HL-60 (cell line): Measurements from ENCODE around the gene DMRTC2.
"Not testable (repeated sequence)": the region's sequence is repeated elsewhere in the genome, so short reads cannot be mapped to it uniquely, and the experiment has no call there.

Experiments used
- DNase-seq, 2 experiments: peaks; one replicate each; pipeline ENCODE4 v3.0.0-alpha.2; 2010 to 2020; ENCODE audit warnings: low read depth in 1 of 2, low spot score in 1 of 2
- H3K27ac ChIP-seq: fragments of 250-450 bp; sonication (Bioruptor Pico); replicated peaks from 2 replicates; pipeline ENCODE4 v1.5.1; 2020; ENCODE audit warnings: mild to moderate bottlenecking, moderate library complexity
- H3K27me3 ChIP-seq: fragments of 250-450 bp; sonication (Bioruptor Pico); 2 replicates; pipeline ENCODE4 v1.5.1; 2021; ENCODE audit warnings: mild to moderate bottlenecking, moderate library complexity; ENCODE audit not compliant: insufficient read depth, poor library complexity, severe bottlenecking
- H3K4me3 ChIP-seq: replicated peaks from 2 replicates; pipeline ENCODE4 v1.5.1; 2011; ENCODE audit warnings: mild to moderate bottlenecking, control low read depth, low read length; ENCODE audit not compliant: insufficient read depth
- GABPA ChIP-seq: IDR thresholded peaks from 2 replicates; pipeline ENCODE4 v1.6.1; 2012; ENCODE audit warnings: low read depth
- POLR2AphosphoS5 ChIP-seq: IDR thresholded peaks from 2 replicates; pipeline ENCODE4 v1.6.1; 2012; ENCODE audit warnings: low read depth
- SPI1 ChIP-seq: IDR thresholded peaks from 2 replicates; pipeline ENCODE4 v1.6.1; 2012; ENCODE audit warnings: low read depth, mild to moderate bottlenecking, borderline replicate concordance
- TF ChIP-seq, protein P1 (sequence below): IDR thresholded peaks from one replicate; pipeline ENCODE4 v1.5.1; 2011; ENCODE audit warnings: low read length, control low read depth, inconsistent platforms; ENCODE audit not compliant: insufficient read depth
- TF ChIP-seq, protein P2 (sequence below): IDR thresholded peaks from 2 replicates; pipeline ENCODE4 v1.6.1; 2012; ENCODE audit warnings: low read depth; ENCODE audit not compliant: insufficient replicate concordance

The DMRTC2 gene

DNA sequence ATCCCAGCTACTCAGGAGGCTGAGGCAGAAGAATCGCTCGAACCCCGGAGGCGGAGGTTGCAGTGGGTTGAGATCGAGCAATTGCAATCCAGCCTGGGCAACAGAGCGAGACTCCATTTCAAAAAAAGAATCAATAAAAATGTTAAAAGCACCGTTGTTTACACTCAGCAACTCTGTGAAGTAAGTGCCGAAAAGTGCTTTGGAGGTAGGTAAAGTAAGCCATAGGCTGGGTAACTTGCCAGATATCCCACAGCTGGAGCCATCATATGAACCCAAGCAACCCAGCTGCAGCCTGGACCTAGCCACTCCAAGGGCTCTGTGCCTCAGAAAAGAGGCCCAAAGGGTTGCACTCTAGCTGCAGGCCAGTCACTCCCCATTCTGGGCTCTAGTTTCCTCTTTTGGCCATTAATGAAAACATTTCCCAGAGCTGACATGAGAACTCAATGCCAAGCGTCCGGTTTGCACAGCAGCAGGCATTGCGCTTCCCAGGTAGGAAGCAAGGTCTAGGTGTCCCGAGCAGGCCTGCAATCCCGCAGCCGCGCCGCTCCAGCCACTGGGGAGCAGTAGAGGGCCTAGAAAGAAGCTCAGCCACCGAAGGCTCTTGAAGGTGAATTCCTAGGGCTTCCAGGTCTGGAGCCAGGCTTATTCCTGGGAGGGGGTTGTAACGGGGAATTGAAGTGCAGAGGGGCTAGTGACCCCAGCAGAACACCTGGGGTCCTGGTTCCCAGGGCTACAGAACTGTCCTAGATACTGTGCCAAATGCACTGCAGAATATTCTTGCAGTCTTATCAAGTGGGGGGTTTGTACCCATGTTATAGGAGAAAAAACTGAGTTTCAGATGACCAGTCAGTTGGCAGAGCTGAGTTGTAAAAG lies 28.2 kb downstream of the DMRTC2 start:
- Histone ChIP-seq H3K27me3 (no peaks in the 10 kb centered on the region), H3K27ac (peak overlapping the region; percentile 72), H3K4me3 (no peak overlapping the region)
- TF ChIP-seq, protein P1, sequence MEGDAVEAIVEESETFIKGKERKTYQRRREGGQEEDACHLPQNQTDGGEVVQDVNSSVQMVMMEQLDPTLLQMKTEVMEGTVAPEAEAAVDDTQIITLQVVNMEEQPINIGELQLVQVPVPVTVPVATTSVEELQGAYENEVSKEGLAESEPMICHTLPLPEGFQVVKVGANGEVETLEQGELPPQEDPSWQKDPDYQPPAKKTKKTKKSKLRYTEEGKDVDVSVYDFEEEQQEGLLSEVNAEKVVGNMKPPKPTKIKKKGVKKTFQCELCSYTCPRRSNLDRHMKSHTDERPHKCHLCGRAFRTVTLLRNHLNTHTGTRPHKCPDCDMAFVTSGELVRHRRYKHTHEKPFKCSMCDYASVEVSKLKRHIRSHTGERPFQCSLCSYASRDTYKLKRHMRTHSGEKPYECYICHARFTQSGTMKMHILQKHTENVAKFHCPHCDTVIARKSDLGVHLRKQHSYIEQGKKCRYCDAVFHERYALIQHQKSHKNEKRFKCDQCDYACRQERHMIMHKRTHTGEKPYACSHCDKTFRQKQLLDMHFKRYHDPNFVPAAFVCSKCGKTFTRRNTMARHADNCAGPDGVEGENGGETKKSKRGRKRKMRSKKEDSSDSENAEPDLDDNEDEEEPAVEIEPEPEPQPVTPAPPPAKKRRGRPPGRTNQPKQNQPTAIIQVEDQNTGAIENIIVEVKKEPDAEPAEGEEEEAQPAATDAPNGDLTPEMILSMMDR, result peak; percentile 16
- no peak for TF ChIP-seq SPI1
- peak; percentile 84 for TF ChIP-seq POLR2AphosphoS5
- DNase-seq, result peak in 1 of 2 experiments; percentile 89

- H3K27ac ChIP-seq, result peak overlapping the region; percentile 53; the same call in 1 of the 2 replicates
- DNase-seq, H3K4me3 ChIP-seq, H3K27me3 ChIP-seq: not testable (repeated sequence)
Measured at GRCh38 chr19:41875973-41876372, 31.1 kb downstream of the DMRTC2 start.

DNA sequence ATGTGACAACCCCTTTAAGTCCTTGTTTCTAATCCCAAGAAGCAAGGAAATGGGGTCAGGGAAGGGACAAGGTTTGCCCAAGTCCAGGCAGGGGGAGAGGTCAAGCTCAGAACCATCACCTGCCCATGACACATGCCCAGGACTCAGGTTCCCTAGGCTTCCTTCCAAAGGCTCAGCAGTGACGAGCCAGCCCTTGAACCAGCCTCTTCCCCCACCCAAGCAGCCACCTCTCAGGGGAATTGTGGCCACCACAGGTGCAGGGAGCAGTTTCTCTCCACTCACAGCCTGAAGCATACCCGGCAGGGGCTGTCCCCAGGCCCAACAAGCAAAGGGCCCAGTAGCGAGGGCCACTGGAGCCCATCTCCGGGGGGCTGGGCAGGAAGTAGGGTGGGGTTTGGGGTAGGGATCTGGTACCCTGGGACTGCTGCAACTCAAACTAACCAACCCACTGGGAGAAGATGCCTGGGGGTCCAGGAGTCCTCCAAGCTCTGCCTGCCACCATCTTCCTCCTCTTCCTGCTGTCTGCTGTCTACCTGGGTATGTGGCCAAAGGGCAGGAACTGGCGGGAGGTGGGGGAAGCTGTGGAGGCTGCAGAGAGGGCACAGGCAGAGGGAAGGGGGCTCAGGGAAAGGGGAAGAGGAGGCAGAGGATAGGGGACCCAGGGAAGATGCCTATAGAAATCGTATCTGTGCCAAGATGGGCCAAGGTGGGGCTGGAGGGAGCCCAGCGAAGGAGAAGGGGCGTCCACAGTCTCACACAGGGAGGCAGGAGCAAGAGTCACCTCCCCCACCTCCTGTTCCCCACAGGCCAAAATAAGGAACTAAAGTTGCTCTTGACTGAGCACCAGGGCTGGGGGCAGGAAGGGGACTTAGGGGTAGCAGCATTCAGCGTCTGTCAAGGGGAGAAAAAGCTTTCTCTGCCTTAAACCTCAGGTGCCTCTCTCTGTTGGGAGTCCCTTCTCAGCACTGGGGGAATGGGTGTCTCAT lies 32.3 kb downstream of the DMRTC2 start, which contains the start of gene CD79A:
CD79A (plus strand) TSS at position 433 of the 986 bp plus-strand sequence; CDS start at position 459, 26 bp downstream.
- TF ChIP-seq SPI1, result peak; percentile 23; the same call in 1 of the 2 replicates
- TF ChIP-seq, protein P2, sequence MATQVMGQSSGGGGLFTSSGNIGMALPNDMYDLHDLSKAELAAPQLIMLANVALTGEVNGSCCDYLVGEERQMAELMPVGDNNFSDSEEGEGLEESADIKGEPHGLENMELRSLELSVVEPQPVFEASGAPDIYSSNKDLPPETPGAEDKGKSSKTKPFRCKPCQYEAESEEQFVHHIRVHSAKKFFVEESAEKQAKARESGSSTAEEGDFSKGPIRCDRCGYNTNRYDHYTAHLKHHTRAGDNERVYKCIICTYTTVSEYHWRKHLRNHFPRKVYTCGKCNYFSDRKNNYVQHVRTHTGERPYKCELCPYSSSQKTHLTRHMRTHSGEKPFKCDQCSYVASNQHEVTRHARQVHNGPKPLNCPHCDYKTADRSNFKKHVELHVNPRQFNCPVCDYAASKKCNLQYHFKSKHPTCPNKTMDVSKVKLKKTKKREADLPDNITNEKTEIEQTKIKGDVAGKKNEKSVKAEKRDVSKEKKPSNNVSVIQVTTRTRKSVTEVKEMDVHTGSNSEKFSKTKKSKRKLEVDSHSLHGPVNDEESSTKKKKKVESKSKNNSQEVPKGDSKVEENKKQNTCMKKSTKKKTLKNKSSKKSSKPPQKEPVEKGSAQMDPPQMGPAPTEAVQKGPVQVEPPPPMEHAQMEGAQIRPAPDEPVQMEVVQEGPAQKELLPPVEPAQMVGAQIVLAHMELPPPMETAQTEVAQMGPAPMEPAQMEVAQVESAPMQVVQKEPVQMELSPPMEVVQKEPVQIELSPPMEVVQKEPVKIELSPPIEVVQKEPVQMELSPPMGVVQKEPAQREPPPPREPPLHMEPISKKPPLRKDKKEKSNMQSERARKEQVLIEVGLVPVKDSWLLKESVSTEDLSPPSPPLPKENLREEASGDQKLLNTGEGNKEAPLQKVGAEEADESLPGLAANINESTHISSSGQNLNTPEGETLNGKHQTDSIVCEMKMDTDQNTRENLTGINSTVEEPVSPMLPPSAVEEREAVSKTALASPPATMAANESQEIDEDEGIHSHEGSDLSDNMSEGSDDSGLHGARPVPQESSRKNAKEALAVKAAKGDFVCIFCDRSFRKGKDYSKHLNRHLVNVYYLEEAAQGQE, result no peak
- peak; percentile 65; the same call in 1 of the 2 replicates for TF ChIP-seq POLR2AphosphoS5
- TF ChIP-seq, protein P1, result no peak
- Histone ChIP-seq H3K27me3 (no peaks in the 10 kb centered on the region), H3K4me3 (no peak within 1 kb of the TSS), H3K27ac (peak within 1 kb of the TSS; percentile 91)
- peak in 1 of 2 experiments; percentile 91 for DNase-seq

DNA sequence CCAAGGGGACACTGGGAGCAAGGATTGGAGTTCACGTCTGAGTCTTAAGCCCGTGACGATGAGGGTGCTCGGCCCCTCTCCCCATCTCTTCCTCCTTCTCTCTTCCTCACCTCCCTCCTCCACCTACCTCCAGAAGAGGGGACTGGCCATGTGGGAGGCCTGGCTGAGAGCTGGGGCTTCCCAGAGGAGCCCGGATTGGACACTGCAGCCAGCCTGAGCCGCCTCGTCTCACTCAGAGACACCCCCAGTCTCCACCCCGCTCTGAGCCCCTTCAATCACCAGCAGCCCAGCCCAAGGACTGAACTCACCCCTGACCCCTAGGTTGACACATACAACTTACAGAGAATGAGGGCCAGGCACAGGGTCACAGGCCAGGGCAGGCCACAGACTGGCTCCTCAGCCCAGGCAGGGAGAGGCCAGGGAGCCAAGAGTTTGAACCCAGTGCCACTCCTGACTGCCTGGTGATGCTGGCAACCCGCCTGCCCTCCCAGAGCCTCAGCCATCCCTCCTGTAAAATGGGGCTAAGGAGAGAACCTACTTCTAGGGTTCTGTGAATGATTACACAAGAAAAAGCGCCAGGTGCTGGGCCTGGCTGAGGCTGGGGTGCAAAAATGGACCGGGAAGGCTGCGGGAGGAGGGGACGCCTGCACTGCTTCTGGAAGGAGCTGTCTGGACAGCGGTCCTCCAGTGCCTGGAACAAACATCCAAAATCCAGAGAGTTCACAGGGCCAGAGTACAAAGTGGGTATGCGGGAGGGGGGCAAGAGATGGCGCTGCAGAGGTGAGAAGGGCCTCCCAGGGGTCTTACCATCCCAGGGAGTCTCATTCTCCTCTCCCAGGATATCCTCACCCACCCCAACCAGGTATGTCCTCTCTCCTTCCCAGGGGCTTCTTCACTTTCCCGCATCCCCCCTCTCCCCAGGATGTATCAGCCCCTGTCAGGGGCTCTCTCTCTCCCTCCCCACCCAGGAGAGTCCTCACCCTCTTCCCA lies 33.4 kb downstream of the DMRTC2 start:
- H3K27ac ChIP-seq, result peak overlapping the region; percentile 91
- TF ChIP-seq GABPA (no peak), SPI1 (no peak), POLR2AphosphoS5 (no peak)
- TF ChIP-seq, protein P2, result no peak
- TF ChIP-seq, protein P1, result no peak
- no peak overlapping the region for H3K4me3 ChIP-seq
- no peaks in the 10 kb centered on the region for H3K27me3 ChIP-seq
- DNase-seq, result no peak
